HepG2 (cell line): ENCODE data around the gene NOL12. TPM values are rescaled to one million over a fixed set of nuclear protein-coding genes. Genes with fewer than 3 reads are reported as not detected.

Experiments
- BRD4 ChIP-seq: sonication (generic); formaldehyde crosslinking; IDR thresholded peaks from 2 replicates; pipeline ENCODE4 v1.4.0; 2020; ENCODE audit warnings: missing genetic modification reagents
- CEBPG ChIP-seq: IDR thresholded peaks from 2 replicates; pipeline ENCODE4 v1.6.1; 2016
- FOXP1 ChIP-seq, 2 experiments: fragments of 450-650 bp in 1 of 2; IDR thresholded peaks; 2 replicates each; pipeline ENCODE4 v1.6.1; 2017 to 2018; ENCODE audit warnings: antibody characterized with exemption in 1 of 2
- HHEX ChIP-seq: IDR thresholded peaks from 2 replicates; pipeline ENCODE4 v1.6.1; 2016; ENCODE audit warnings: control low read depth
- HNF1B ChIP-seq: sonication (generic); formaldehyde crosslinking; IDR thresholded peaks from 2 replicates; pipeline ENCODE4 v1.5.1; 2020; ENCODE audit warnings: mild to moderate bottlenecking, moderate library complexity, missing genetic modification reagents
- HNF4A ChIP-seq: sonication (generic); formaldehyde crosslinking; IDR thresholded peaks from 2 replicates; pipeline ENCODE4 v1.4.0; 2020; ENCODE audit warnings: missing genetic modification reagents
- ISX ChIP-seq: sonication (generic); formaldehyde crosslinking; conservative IDR thresholded peaks from 2 replicates; pipeline ENCODE4 v1.5.0; 2020; ENCODE audit warnings: missing genetic modification reagents
- KDM2A ChIP-seq: sonication (generic); formaldehyde crosslinking; IDR thresholded peaks from 2 replicates; pipeline ENCODE4 v1.4.0; 2020; ENCODE audit warnings: low read depth, missing genetic modification reagents, borderline replicate concordance
- KLF16 ChIP-seq, 2 experiments: sonication (generic) in 1 of 2; formaldehyde crosslinking in 1 of 2; IDR thresholded peaks; 2 replicates each; pipeline versions ENCODE4 v1.6.1 to v1.8.0; 2016 to 2023; ENCODE audit warnings: missing genetic modification reagents in 2 of 2, missing compliant biosample characterization in 1 of 2
- MAFK ChIP-seq, 2 experiments: IDR thresholded peaks in 1 of 2; conservative IDR thresholded peaks in 1 of 2; 2 replicates each; pipeline ENCODE4 v1.6.1; 2011; ENCODE audit warnings: improper control_type of control experiment in 2 of 2, low read length in 2 of 2
- PAXIP1 ChIP-seq: sonication (generic); formaldehyde crosslinking; conservative IDR thresholded peaks from 2 replicates; pipeline ENCODE4 v1.4.0; 2020; ENCODE audit warnings: mild to moderate bottlenecking, missing genetic modification reagents, moderate library complexity
- POLR2AphosphoS5 ChIP-seq: IDR thresholded peaks from 2 replicates; pipeline ENCODE4 v1.6.1; 2012; ENCODE audit warnings: low read depth, low read length
- SSRP1 ChIP-seq: IDR thresholded peaks from 2 replicates; pipeline ENCODE4 v1.6.1; 2016; ENCODE audit warnings: control low read depth
- TARDBP ChIP-seq: sonication (generic); formaldehyde crosslinking; IDR thresholded peaks from 2 replicates; pipeline ENCODE4 v1.8.0; 2022; ENCODE audit warnings: mild to moderate bottlenecking, missing genetic modification reagents
- TBX2 ChIP-seq: sonication (generic); formaldehyde crosslinking; IDR thresholded peaks from 2 replicates; pipeline ENCODE4 v1.5.0; 2020; ENCODE audit warnings: missing genetic modification reagents, mild to moderate bottlenecking, borderline replicate concordance
- TBX3 ChIP-seq: fragments of 450-650 bp; IDR thresholded peaks from 2 replicates; pipeline ENCODE4 v1.6.1; 2017; ENCODE audit warnings: antibody characterized with exemption, mild to moderate bottlenecking, inconsistent platforms, borderline replicate concordance
- TEF ChIP-seq: sonication (generic); formaldehyde crosslinking; IDR thresholded peaks from 2 replicates; pipeline ENCODE4 v1.5.0; 2020; ENCODE audit warnings: missing genetic modification reagents
- TMF1 ChIP-seq: sonication (generic); formaldehyde crosslinking; IDR thresholded peaks from 2 replicates; pipeline ENCODE4 v1.8.1; 2022; ENCODE audit warnings: low read depth, missing genetic modification reagents
- TP53 ChIP-seq: sonication (generic); formaldehyde crosslinking; conservative IDR thresholded peaks from 2 replicates; pipeline ENCODE4 v1.4.0; 2020; ENCODE audit warnings: missing genetic modification reagents
- ZNF180 ChIP-seq: sonication (generic); formaldehyde crosslinking; IDR thresholded peaks from 2 replicates; pipeline ENCODE4 v1.4.0; 2020; ENCODE audit warnings: low read depth, missing genetic modification reagents, borderline replicate concordance
- ZNF224 ChIP-seq: sonication (generic); formaldehyde crosslinking; IDR thresholded peaks from 2 replicates; pipeline ENCODE4 v1.5.0; 2020; ENCODE audit warnings: mild to moderate bottlenecking, missing genetic modification reagents
- ZNF629 ChIP-seq: sonication (generic); formaldehyde crosslinking; conservative IDR thresholded peaks from 2 replicates; pipeline ENCODE4 v1.5.0; 2020; ENCODE audit warnings: missing genetic modification reagents
- ZNF747 ChIP-seq: sonication (generic); formaldehyde crosslinking; IDR thresholded peaks from 2 replicates; pipeline ENCODE4 v1.8.1; 2023; ENCODE audit warnings: missing genetic modification reagents, mild to moderate bottlenecking, borderline replicate concordance
- ZXDC ChIP-seq: sonication (generic); formaldehyde crosslinking; IDR thresholded peaks from 2 replicates; pipeline ENCODE4 v1.5.0; 2020; ENCODE audit warnings: mild to moderate bottlenecking, missing genetic modification reagents
- polyA plus RNA-seq, 8 experiments: library from polyadenylated mRNA; depleted of rRNA in 3 of 8; stranded (reverse) in 7 of 8; unstranded in 1 of 8; fragments of >200 nt; fragmentation: Illumina TruSeq in 4 of 8; extraction: Trizol in 4 of 8; gene quantifications; 2 replicates each; pipeline versions ENCODE4 v1.2.1 to v1.2.3, GENCODE V29; 2011 to 2016; ENCODE audit warnings: low read depth in 4 of 8, missing spikeins in 1 of 8, mixed read lengths in 1 of 8; ENCODE audit not compliant: insufficient read depth in 1 of 8
- total RNA-seq, 5 experiments: library from RNA; depleted of rRNA; stranded (reverse); fragments of >200 nt; fragmentation: Illumina TruSeq; extraction: Trizol; gene quantifications; 2 replicates each; pipeline ENCODE4 v1.2.3, GENCODE V29; 2016; ENCODE audit warnings: low read depth in 1 of 5

The NOL12 gene
- total and polyA plus RNA-seq, 2 of the 13 experiments (the other 11 are each of a cell fraction or from before 2014, with no cell fraction given): 14.3 to 31.4 TPM

GRCh38 chr22:37657590-37658132 is 28.5 kb upstream of the NOL12 start (continued):
- TF ChIP-seq ZXDC (CRISPR knock-in tag) (no peak), ZNF629 (CRISPR knock-in tag) (no peak), TBX3 (no peak), KDM2A (CRISPR knock-in tag) (peak; percentile 47; the same call in 1 of the 2 replicates), KLF16 (CRISPR knock-in tag; IDR thresholded peaks at IDR 0.05) (no peak), TP53 (CRISPR knock-in tag) (no peak), PAXIP1 (CRISPR knock-in tag) (no peak), POLR2AphosphoS5 (no peak), HHEX (CRISPR knock-in tag) (no peak), TBX2 (CRISPR knock-in tag) (no peak), HNF4A (CRISPR knock-in tag) (peak; percentile 34; the same call in 1 of the 2 replicates), FOXP1 (IDR thresholded peaks at IDR 0.05) (no peak), FOXP1 (CRISPR knock-in tag; IDR thresholded peaks at IDR 0.05) (no peak), CEBPG (no peak), TARDBP (CRISPR knock-in tag) (peak; percentile 39; the same call in 1 of the 2 replicates), ZNF224 (CRISPR knock-in tag) (0 out of 2 replicates have a peak, but pooled peaks have one; percentile 47), MAFK (conservative IDR thresholded peaks at IDR 0.05 in 1 of 2, IDR thresholded peaks at IDR 0.05 in 1 of 2; ENCODE audit: low read length in 2 of 2) (no peak), TEF (CRISPR knock-in tag) (no peak), TMF1 (CRISPR knock-in tag) (no peak), ZNF180 (CRISPR knock-in tag) (no peak), SSRP1 (no peak), BRD4 (CRISPR knock-in tag) (no peak), HNF1B (CRISPR knock-in tag) (0 out of 2 replicates have a peak, but pooled peaks have one; percentile 16), ZNF747 (CRISPR knock-in tag) (no peak), ISX (CRISPR knock-in tag) (no peak)
